K562 (cell line): ENCODE results near the gene RPL39L. TPM values are rescaled to one million over a fixed set of nuclear protein-coding genes. Genes with fewer than 3 reads are reported as not detected.
A peak's percentile ranks its signal among the peaks of the same experiment; 100 is the strongest.

Source experiments
- ATAC-seq: fragments of 200-7000 bp; cut with Tn5 transposase; 3 replicates; pipeline ENCODE4 v1.9.1; 2020; ENCODE audit warnings: moderate library complexity
- BruUV-seq: library from RNA; stranded (reverse); fragments of 400-500 nt; replicated peaks from 2 replicates; lab custom pipeline; 2021; lab: Mats Ljungman, UMichigan
- CTCF ChIA-PET: fragments of 300-600 bp; formaldehyde crosslinking; extraction: SDS; loops from one replicate; lab custom pipeline; 2021; ENCODE audit warnings: low intra/inter-chr PET ratio; lab: Yijun Ruan, JAX
- POLR2A ChIA-PET: fragments of 300-600, 350-650 bp; sonication (Branson Sonifier 250); formaldehyde crosslinking; extraction: SDS; loops from one replicate; lab custom pipeline; 2021; ENCODE audit warnings: antibody characterized with exemption, inconsistent platforms; lab: Yijun Ruan, JAX
- DNase-seq, 4 experiments: peaks; one replicate each; pipeline versions ENCODE4 v3.0.0 to v3.0.0-alpha.2; 2011 to 2018; ENCODE audit warnings: low spot score in 3 of 4, mixed read lengths in 3 of 4; ENCODE audit errors: extremely low read depth in 1 of 4
- FAIRE-seq: peaks from 2 replicates; lab custom pipeline; 2011; peaks lifted over from hg19 to GRCh38; lab: Jason Lieb, UNC
- H2AFZ ChIP-seq: 2 replicates; pipeline ENCODE4 v1.6.0; 2011; ENCODE audit warnings: low read depth, low read length, control low read depth, inconsistent platforms
- H3K27ac ChIP-seq: fragments of 200-600 bp; 3 replicates; pipeline ENCODE4 v1.8.0; 2011; ENCODE audit warnings: low read depth, mild to moderate bottlenecking, control low read depth, inconsistent platforms, low read length, moderate library complexity, mixed read lengths; ENCODE audit errors: extremely low read depth
- H3K27me3 ChIP-seq, 2 experiments: fragments of 300-600 bp in 1 of 2; 2 replicates in 1 of 2; 3 replicates in 1 of 2; pipeline versions ENCODE4 v1.6.0 to v1.8.0; 2011; ENCODE audit warnings: inconsistent platforms in 2 of 2, low read length in 2 of 2, mild to moderate bottlenecking in 1 of 2, mixed read lengths in 1 of 2, moderate library complexity in 1 of 2; ENCODE audit not compliant: control insufficient read depth in 2 of 2, insufficient read depth in 2 of 2
- H3K36me3 ChIP-seq: fragments of 300-600 bp; 3 replicates; pipeline ENCODE4 v1.8.0; 2011; ENCODE audit warnings: mild to moderate bottlenecking, low read length, inconsistent platforms; ENCODE audit not compliant: control insufficient read depth, insufficient read depth
- H3K4me1 ChIP-seq, 2 experiments: fragments of 200-600 bp in 1 of 2; replicated peaks in 1 of 2; 2 replicates in 1 of 2; 3 replicates in 1 of 2; pipeline versions ENCODE4 v1.5.1 to v1.8.0; 2011; ENCODE audit warnings: inconsistent platforms in 2 of 2, low read length in 2 of 2, mild to moderate bottlenecking in 1 of 2, mixed read lengths in 1 of 2, moderate library complexity in 1 of 2; ENCODE audit not compliant: control insufficient read depth in 2 of 2, insufficient read depth in 2 of 2
- H3K4me2 ChIP-seq: 2 replicates; pipeline ENCODE4 v1.6.1; 2011; ENCODE audit warnings: low read length, control low read depth, inconsistent platforms, mixed read lengths; ENCODE audit not compliant: insufficient read depth
- H3K4me3 ChIP-seq: fragments of 200-600 bp; sonication (generic), shearing (Covaris generic); 2 replicates; pipeline ENCODE4 v1.5.1; 2016; ENCODE audit warnings: control low read depth, inconsistent platforms
- H3K79me2 ChIP-seq: fragments of 200-600 bp; 3 replicates; pipeline ENCODE4 v1.8.0; 2011; ENCODE audit warnings: low read length, inconsistent platforms; ENCODE audit not compliant: control insufficient read depth, insufficient read depth
- H3K9ac ChIP-seq, 2 experiments: 2 replicates each; pipeline versions ENCODE4 v1.6.0 to v1.6.1; 2011; ENCODE audit warnings: low read depth in 2 of 2, low read length in 2 of 2, control low read depth in 1 of 2, inconsistent platforms in 1 of 2, mild to moderate bottlenecking in 1 of 2, mixed read lengths in 1 of 2; ENCODE audit not compliant: insufficient read depth in 1 of 2
- H3K9me1 ChIP-seq: one replicate; pipeline ENCODE4 v1.6.0; 2011; ENCODE audit warnings: inconsistent platforms, mild to moderate bottlenecking, low read length, moderate library complexity; ENCODE audit not compliant: control insufficient read depth, insufficient read depth
- H3K9me3 ChIP-seq: replicated peaks from 2 replicates; pipeline ENCODE4 v1.5.1; 2011; ENCODE audit warnings: low read depth, low read length, inconsistent platforms; ENCODE audit not compliant: control insufficient read depth, insufficient read depth
- H4K20me1 ChIP-seq: replicated peaks from 2 replicates; pipeline ENCODE4 v1.6.1; 2011; ENCODE audit warnings: low read length, inconsistent platforms, mixed read lengths; ENCODE audit not compliant: control insufficient read depth, insufficient read depth
- CXXC5 ChIP-seq: fragments of 250-450 bp; sonication (Bioruptor Pico); IDR thresholded peaks from 2 replicates; pipeline ENCODE4 v1.8.0; 2022; ENCODE audit warnings: inconsistent platforms, mild to moderate bottlenecking, moderate library complexity
- ERF ChIP-seq: fragments of 450-650 bp; formaldehyde crosslinking; IDR thresholded peaks from 2 replicates; pipeline ENCODE4 v1.4.0; 2020; ENCODE audit warnings: mild to moderate bottlenecking, mixed read lengths
- HDAC8 ChIP-seq: fragments of 450-650 bp; IDR thresholded peaks from 2 replicates; pipeline ENCODE4 v1.6.1; 2016; ENCODE audit warnings: mild to moderate bottlenecking, missing genetic modification characterization, moderate library complexity, missing compliant biosample characterization
- HMG20A ChIP-seq: fragments of 450-650 bp; formaldehyde crosslinking; conservative IDR thresholded peaks from 2 replicates; pipeline ENCODE4 v1.4.0; 2020; ENCODE audit warnings: mild to moderate bottlenecking, mixed read lengths
- KAT2B ChIP-seq: IDR thresholded peaks from one replicate; pipeline ENCODE4 v1.6.1; 2012; ENCODE audit warnings: low read depth, mild to moderate bottlenecking, control low read depth, inconsistent platforms, low read length, moderate library complexity
- NFYB ChIP-seq: IDR thresholded peaks from 2 replicates; pipeline ENCODE4 v1.6.1; 2011; ENCODE audit warnings: mild to moderate bottlenecking, moderate library complexity; ENCODE audit not compliant: insufficient read length; ENCODE audit errors: extremely low read depth
- PHB2 ChIP-seq: fragments of 450-650 bp; IDR thresholded peaks from 2 replicates; pipeline ENCODE4 v1.6.1; 2017; ENCODE audit warnings: low read depth
- RAD51 ChIP-seq: fragments of 450-650 bp; IDR thresholded peaks from 2 replicates; pipeline ENCODE4 v1.7.1; 2016; ENCODE audit warnings: low read depth, mild to moderate bottlenecking, borderline replicate concordance
- RFX7 ChIP-seq: fragments of 250-450 bp; sonication (Bioruptor Pico); IDR thresholded peaks from 2 replicates; pipeline ENCODE4 v1.5.1; 2021; ENCODE audit warnings: mild to moderate bottlenecking
- SIN3A ChIP-seq, 2 experiments: fragments of 150-350 bp in 1 of 2; IDR thresholded peaks; 2 replicates each; pipeline ENCODE4 v1.6.1; 2011 to 2016; ENCODE audit warnings: borderline replicate concordance in 2 of 2, low read depth in 2 of 2, low read length in 2 of 2, mild to moderate bottlenecking in 2 of 2, moderate library complexity in 2 of 2; ENCODE audit not compliant: control insufficient read depth in 1 of 2
- SMAD4 ChIP-seq: fragments of 250-450 bp; sonication (Bioruptor Pico); conservative IDR thresholded peaks from 2 replicates; pipeline ENCODE4 v1.8.0; 2021; ENCODE audit warnings: inconsistent platforms, mild to moderate bottlenecking, moderate library complexity
- SMC3 ChIP-seq: conservative IDR thresholded peaks from 2 replicates; pipeline ENCODE4 v1.6.1; 2011; ENCODE audit warnings: low read depth, low read length, improper control_type of control experiment; ENCODE audit not compliant: insufficient read depth
- TGIF2 ChIP-seq: sonication (generic); formaldehyde crosslinking; IDR thresholded peaks from 2 replicates; pipeline ENCODE4 v1.8.1; 2022; ENCODE audit warnings: mild to moderate bottlenecking, missing genetic modification reagents, moderate library complexity
- ZEB2 ChIP-seq: fragments of 450-650 bp; IDR thresholded peaks from 2 replicates; pipeline ENCODE4 v1.6.1; 2016
- ZFPM2 ChIP-seq: fragments of 250-450 bp; sonication (Bioruptor Pico); IDR thresholded peaks from 2 replicates; pipeline ENCODE4 v1.5.1; 2022; ENCODE audit warnings: mild to moderate bottlenecking
- ZNF384 ChIP-seq: IDR thresholded peaks from 2 replicates; pipeline ENCODE4 v1.6.1; 2012; ENCODE audit warnings: low read depth, low read length, improper control_type of control experiment
- ZSCAN29 ChIP-seq: fragments of 450-650 bp; IDR thresholded peaks from 2 replicates; pipeline ENCODE4 v1.6.1; 2017
- ZZZ3 ChIP-seq: fragments of 450-650 bp; IDR thresholded peaks from 2 replicates; pipeline ENCODE4 v1.6.1; 2016; ENCODE audit warnings: antibody characterized with exemption, mild to moderate bottlenecking, moderate library complexity
- WGBS: fragments of 100-300 bp; shearing (Covaris generic); methylation state at CpG from one replicate; pipeline ENCODE4 v1.1.6; 2016; ENCODE audit warnings: low coverage, mixed read lengths; ENCODE audit not compliant: insufficient coverage; ENCODE audit errors: missing lambda C conversion rate; 5-methylcytosine and 5-hydroxymethylcytosine counted together
- in situ Hi-C: fragments of 300-500 bp; cut with MboI; formaldehyde crosslinking; loops from 4 replicates; pipeline ENCODE4 v1.15.0; 2018; ENCODE audit warnings: inconsistent platforms, mixed read lengths
- intact Hi-C: fragments of 100-400 bp; cut with micrococcal nuclease; formaldehyde crosslinking; loops from 2 replicates; pipeline ENCODE4 v1.14.2; 2022
- polyA plus RNA-seq, 8 experiments: library from polyadenylated mRNA; depleted of rRNA in 4 of 8; stranded (reverse) in 5 of 8; unstranded in 3 of 8; fragments of >200 nt; fragmentation: Nextera tagmentation in 2 of 8; fragmentation: Illumina TruSeq in 1 of 8; extraction: Ambion mirVana in 2 of 8; extraction: Trizol in 1 of 8; gene quantifications; 2 replicates each; pipeline versions ENCODE4 v1.2.1 to v1.2.3, GENCODE V29; 2011 to 2014; ENCODE audit warnings: inconsistent platforms in 1 of 8, missing spikeins in 1 of 8
- total RNA-seq, 7 experiments: library from RNA; depleted of rRNA in 6 of 7; stranded (reverse); fragments of >200 nt in 6 of 7; fragmentation: Illumina TruSeq in 2 of 7; extraction: Trizol in 2 of 7; gene quantifications; 2 replicates each; pipeline versions ENCODE4 v1.2.1 to v1.2.3, GENCODE V29; 2011 to 2021; ENCODE audit warnings: low replicate concordance in 1 of 7
- TF ChIP-seq, protein P1 (sequence below): fragments of 450-650 bp; formaldehyde crosslinking; IDR thresholded peaks from 2 replicates; pipeline ENCODE4 v1.4.0; 2020; ENCODE audit warnings: mild to moderate bottlenecking, moderate library complexity
- TF ChIP-seq, protein P2 (sequence below): fragments of 450-650 bp; formaldehyde crosslinking; IDR thresholded peaks from 2 replicates; pipeline ENCODE4 v1.4.0; 2020; ENCODE audit warnings: mild to moderate bottlenecking, moderate library complexity
- TF ChIP-seq, protein P3 (sequence below): fragments of 250-450 bp; sonication (Bioruptor Pico); IDR thresholded peaks from 2 replicates; pipeline ENCODE4 v1.5.0; 2020; ENCODE audit warnings: mild to moderate bottlenecking

RPL39L gene
- total and polyA plus RNA-seq, 9 of the 15 experiments (the other 6 are each of a cell fraction or from before 2014, with no cell fraction given): 15.0 to 122 (median 45.5) TPM

DNA sequence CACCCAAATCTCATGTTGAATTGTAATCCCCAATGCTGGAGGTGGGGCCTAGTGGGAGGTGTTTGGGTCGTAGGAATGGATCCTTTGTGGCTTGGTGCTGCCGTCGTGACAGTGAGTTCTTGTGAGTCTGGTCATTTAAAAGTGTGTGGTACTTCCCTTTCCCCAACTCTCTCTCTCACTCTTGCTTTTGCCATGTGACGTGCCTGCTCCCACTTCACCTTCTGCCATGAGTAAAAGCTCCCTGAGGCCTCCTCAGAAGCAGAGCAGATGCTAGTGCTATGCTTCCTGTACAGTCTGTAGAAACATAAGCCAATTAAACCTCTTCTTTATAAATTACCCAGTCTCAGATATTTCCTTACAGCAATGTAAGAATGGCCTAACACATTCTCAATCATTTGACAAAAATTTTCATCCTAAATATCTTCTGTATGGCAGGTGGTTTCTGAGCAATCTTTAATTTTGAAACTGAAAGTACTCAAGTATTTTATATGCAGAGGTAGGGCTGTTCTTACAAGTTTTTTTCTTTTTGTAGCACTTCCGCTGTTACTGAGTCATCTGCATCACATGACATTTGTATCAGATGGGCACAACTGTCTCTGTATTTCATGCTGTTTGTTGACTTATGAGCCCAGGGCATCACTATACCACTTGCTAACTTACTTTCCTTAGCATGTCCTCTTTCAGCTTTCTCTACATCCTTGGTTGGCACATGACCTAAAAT lies 8.8 kb downstream of the RPL39L start:
- CTCF ChIA-PET: no interaction called here
- no peak for ATAC-seq
- BruUV-seq: no TSS peak
- Histone ChIP-seq H2AFZ (no peak overlapping the region), H3K4me3 (no peak overlapping the region), H3K36me3 (peaks cover 13% of the 10 kb centered on the region; the same call in 2 of the 3 replicates), H4K20me1 (no peaks in the 10 kb centered on the region), H3K9me3 (peaks cover 2% of the 10 kb centered on the region), H3K4me1 (no peaks in the 10 kb centered on the region), H3K9me1 (no peaks in the 10 kb centered on the region), H3K27ac (no peak overlapping the region), H3K9ac (no peak overlapping the region), H3K27me3 (no peaks in the 10 kb centered on the region), H3K79me2 (no peaks in the 10 kb centered on the region), H3K4me2 (no peak overlapping the region)
- no peak for FAIRE-seq
- POLR2A ChIA-PET: no interaction called here
- WGBS: 81% methylated on average over 5 of the region's 5 CpGs
- in situ Hi-C loops (no loop called here), intact Hi-C loops (no loop called here)
- no peak for DNase-seq
- TF ChIP-seq RAD51 (peak; percentile 54), ZSCAN29 (no peak), ZZZ3 (no peak), ZEB2 (no peak), CXXC5 (no peak), NFYB (no peak), ERF (CRISPR knock-in tag) (no peak), KAT2B (no peak), ZFPM2 (CRISPR knock-in tag) (no peak), HDAC8 (no peak), PHB2 (no peak), SIN3A (IDR thresholded peaks at IDR 0.05; ENCODE audit: borderline replicate concordance in 2 of 2, control insufficient read depth in 1 of 2, low read depth in 2 of 2, low read length in 2 of 2) (no peak), TGIF2 (no peak), SMAD4 (CRISPR knock-in tag) (no peak), RFX7 (CRISPR knock-in tag) (no peak), SMC3 (no peak), ZNF384 (peak; percentile 44; the same call in 1 of the 2 replicates), HMG20A (no peak)
- TF ChIP-seq, protein P1, sequence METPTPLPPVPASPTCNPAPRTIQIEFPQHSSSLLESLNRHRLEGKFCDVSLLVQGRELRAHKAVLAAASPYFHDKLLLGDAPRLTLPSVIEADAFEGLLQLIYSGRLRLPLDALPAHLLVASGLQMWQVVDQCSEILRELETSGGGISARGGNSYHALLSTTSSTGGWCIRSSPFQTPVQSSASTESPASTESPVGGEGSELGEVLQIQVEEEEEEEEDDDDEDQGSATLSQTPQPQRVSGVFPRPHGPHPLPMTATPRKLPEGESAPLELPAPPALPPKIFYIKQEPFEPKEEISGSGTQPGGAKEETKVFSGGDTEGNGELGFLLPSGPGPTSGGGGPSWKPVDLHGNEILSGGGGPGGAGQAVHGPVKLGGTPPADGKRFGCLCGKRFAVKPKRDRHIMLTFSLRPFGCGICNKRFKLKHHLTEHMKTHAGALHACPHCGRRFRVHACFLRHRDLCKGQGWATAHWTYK: no peak
- TF ChIP-seq, protein P2, sequence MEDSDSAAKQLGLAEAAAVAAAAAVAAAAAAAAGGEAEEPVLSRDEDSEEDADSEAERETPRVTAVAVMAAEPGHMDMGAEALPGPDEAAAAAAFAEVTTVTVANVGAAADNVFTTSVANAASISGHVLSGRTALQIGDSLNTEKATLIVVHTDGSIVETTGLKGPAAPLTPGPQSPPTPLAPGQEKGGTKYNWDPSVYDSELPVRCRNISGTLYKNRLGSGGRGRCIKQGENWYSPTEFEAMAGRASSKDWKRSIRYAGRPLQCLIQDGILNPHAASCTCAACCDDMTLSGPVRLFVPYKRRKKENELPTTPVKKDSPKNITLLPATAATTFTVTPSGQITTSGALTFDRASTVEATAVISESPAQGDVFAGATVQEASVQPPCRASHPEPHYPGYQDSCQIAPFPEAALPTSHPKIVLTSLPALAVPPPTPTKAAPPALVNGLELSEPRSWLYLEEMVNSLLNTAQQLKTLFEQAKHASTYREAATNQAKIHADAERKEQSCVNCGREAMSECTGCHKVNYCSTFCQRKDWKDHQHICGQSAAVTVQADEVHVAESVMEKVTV (CRISPR knock-in tag): no peak
- TF ChIP-seq, protein P3, sequence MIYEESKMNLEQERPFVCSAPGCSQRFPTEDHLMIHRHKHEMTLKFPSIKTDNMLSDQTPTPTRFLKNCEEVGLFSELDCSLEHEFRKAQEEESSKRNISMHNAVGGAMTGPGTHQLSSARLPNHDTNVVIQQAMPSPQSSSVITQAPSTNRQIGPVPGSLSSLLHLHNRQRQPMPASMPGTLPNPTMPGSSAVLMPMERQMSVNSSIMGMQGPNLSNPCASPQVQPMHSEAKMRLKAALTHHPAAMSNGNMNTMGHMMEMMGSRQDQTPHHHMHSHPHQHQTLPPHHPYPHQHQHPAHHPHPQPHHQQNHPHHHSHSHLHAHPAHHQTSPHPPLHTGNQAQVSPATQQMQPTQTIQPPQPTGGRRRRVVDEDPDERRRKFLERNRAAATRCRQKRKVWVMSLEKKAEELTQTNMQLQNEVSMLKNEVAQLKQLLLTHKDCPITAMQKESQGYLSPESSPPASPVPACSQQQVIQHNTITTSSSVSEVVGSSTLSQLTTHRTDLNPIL: no peak
